Measurements from ENCODE around the gene ST3GAL2. TPM values are rescaled to one million over a fixed set of nuclear protein-coding genes. Genes with fewer than 3 reads are reported as not detected.
"Not testable (repeated sequence)": the region's sequence is repeated elsewhere in the genome, so short reads cannot be mapped to it uniquely, and the experiment has no call there.

ST3GAL2 gene
- total and polyA plus RNA-seq, 9 of the 15 experiments (the other 6 are each of a cell fraction or from before 2014, with no cell fraction given) = 1.5 to 108 (median 34.3) TPM

DNA sequence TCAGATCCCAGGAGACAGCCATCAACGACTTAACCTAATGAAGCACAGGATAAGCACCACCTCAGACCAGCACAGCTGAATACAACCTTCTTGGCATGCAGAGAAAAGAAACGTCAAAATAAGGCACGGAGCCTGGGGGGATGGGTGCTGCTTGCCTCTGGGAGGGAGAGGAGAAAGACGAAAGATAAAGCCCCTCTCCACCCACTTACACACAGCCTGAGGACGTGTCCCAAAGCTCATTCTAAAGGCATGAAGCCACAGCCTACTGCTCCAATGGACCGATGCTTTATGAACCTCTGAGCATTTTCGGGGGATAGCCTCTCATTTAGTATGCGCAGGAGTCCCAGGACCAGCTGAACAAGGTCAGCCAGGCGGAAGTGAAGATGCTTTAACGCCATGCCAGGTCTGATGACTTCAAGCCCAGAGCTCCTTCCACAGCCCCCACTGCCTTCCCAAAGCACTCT lies 31.1 kb downstream of the ST3GAL2 start (continued):
- TF ChIP-seq POLR2AphosphoS5 (IDR thresholded peaks at IDR 0.05; ENCODE audit: control insufficient read depth, insufficient read depth, low read depth, low read length) (peak; percentile 16; the same call in 1 of the 2 replicates), KDM4B (IDR thresholded peaks at IDR 0.05; ENCODE audit: borderline replicate concordance in 2 of 2, low read depth in 1 of 2) (no peak), CBX5 (IDR thresholded peaks at IDR 0.05; ENCODE audit: borderline replicate concordance, low read depth) (no peak), EGR1 (conservative IDR thresholded peaks at IDR 0.05) (peak; percentile 52), ZNF282 (CRISPR knock-in tag; IDR thresholded peaks at IDR 0.05) (no peak), ZNF175 (CRISPR knock-in tag; IDR thresholded peaks at IDR 0.05; ENCODE audit: low read depth) (no peak), E2F6 (IDR thresholded peaks at IDR 0.05; ENCODE audit: borderline replicate concordance in 1 of 2, extremely low read depth in 1 of 2, insufficient read depth in 1 of 2, insufficient read length in 1 of 2, low read depth in 1 of 2, low read length in 1 of 2, poor library complexity in 1 of 2, severe bottlenecking in 1 of 2) (peak in 1 of 2 experiments; percentile 8), CREM (IDR thresholded peaks at IDR 0.05; ENCODE audit: low read depth) (0 out of 2 replicates have a peak, but pooled peaks have one; percentile 9), KDM1A (IDR thresholded peaks at IDR 0.05) (0 out of 4 replicates have a peak, but pooled peaks of 1 of the 2 experiments have one; percentile 15), RAD21 (CRISPR knock-in tag; conservative IDR thresholded peaks at IDR 0.05 in 1 of 2, IDR thresholded peaks at IDR 0.05 in 1 of 2) (no peak), ZNF408 (CRISPR knock-in tag; IDR thresholded peaks at IDR 0.05; ENCODE audit: low read depth) (no peak)
- TF ChIP-seq, protein P1, sequence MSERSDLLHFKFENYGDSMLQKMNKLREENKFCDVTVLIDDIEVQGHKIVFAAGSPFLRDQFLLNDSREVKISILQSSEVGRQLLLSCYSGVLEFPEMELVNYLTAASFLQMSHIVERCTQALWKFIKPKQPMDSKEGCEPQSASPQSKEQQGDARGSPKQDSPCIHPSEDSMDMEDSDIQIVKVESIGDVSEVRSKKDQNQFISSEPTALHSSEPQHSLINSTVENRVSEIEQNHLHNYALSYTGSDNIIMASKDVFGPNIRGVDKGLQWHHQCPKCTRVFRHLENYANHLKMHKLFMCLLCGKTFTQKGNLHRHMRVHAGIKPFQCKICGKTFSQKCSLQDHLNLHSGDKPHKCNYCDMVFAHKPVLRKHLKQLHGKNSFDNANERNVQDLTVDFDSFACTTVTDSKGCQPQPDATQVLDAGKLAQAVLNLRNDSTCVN (CRISPR knock-in tag; IDR thresholded peaks at IDR 0.05) = no peak

DNA sequence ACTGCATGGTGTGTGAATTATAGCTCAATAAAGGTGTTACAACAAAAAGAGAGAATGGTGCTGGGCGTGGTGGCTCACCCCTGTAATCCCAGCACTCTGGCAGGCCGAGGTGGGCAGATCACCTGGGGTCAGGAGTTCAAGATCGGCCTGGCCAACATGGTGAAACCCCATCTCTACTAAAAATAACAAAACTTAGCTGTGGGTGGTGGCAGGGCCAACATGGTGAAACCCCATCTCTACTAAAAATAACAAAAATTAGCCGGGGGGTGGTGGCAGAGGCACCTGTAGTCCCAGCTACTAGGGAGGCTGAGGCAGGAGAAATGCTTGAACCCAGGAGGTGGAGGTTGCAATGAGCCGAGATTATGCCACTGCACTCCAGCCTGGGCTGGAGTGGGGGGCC lies 32.8 kb downstream of the ST3GAL2 start:
- intact Hi-C loops (cut with micrococcal nuclease); in situ Hi-C loops (cut with MboI); H3K9me1 ChIP-seq (ENCODE audit: control insufficient read depth, insufficient read depth, low read length); H3K9me3 ChIP-seq (replicated peaks; ENCODE audit: control insufficient read depth, insufficient read depth, low read depth, low read length); FAIRE-seq; H3K27me3 ChIP-seq (ENCODE audit: control insufficient read depth in 2 of 2, insufficient read depth in 2 of 2, low read length in 2 of 2); DNase-seq (ENCODE audit: extremely low read depth in 1 of 4, low spot score in 3 of 4); ATAC-seq; BruUV-seq (replicated peaks); H3K9ac ChIP-seq (ENCODE audit: insufficient read depth in 1 of 2, low read depth in 2 of 2, low read length in 2 of 2); H3K27ac ChIP-seq (ENCODE audit: extremely low read depth, low read depth, low read length); H2AFZ ChIP-seq (ENCODE audit: low read depth, low read length); H3K4me3 ChIP-seq; H3K4me2 ChIP-seq (ENCODE audit: insufficient read depth, low read length): not testable (repeated sequence)
- H3K79me2 ChIP-seq (ENCODE audit: control insufficient read depth, insufficient read depth, low read length) = peaks cover 93% of the 10 kb centered on the region
- peaks cover 38 to 40% of the 10 kb centered on the region in 2 experiments for H3K4me1 ChIP-seq (replicated peaks in 1 of 2; ENCODE audit: control insufficient read depth in 2 of 2, insufficient read depth in 2 of 2, low read length in 2 of 2)
- peaks cover 67% of the 10 kb centered on the region for H3K36me3 ChIP-seq (ENCODE audit: control insufficient read depth, insufficient read depth, low read length)
- 81% methylated on average over 5 of the region's 5 CpGs for WGBS (ENCODE audit: insufficient coverage, low coverage, missing lambda C conversion rate)
- ChIA-PET POLR2A (interaction anchor here (0.7 to 4.5 kb wide), 3 partner anchors 9 to 119 kb away, joined by 4 to 17 read pairs (median 7); no protein-coding TSS in a partner anchor), CTCF (ENCODE audit: low intra/inter-chr PET ratio) (interaction anchor here (0.7 kb wide), 1 partner anchor 9 kb away, joined by 4 read pairs; no protein-coding TSS in a partner anchor)
- peaks cover 16% of the 10 kb centered on the region for H4K20me1 ChIP-seq (replicated peaks; ENCODE audit: control insufficient read depth, insufficient read depth, low read length)

All from K562 (cell line).